Measurements from ENCODE around the gene MARCO.

MARCO gene

DNA sequence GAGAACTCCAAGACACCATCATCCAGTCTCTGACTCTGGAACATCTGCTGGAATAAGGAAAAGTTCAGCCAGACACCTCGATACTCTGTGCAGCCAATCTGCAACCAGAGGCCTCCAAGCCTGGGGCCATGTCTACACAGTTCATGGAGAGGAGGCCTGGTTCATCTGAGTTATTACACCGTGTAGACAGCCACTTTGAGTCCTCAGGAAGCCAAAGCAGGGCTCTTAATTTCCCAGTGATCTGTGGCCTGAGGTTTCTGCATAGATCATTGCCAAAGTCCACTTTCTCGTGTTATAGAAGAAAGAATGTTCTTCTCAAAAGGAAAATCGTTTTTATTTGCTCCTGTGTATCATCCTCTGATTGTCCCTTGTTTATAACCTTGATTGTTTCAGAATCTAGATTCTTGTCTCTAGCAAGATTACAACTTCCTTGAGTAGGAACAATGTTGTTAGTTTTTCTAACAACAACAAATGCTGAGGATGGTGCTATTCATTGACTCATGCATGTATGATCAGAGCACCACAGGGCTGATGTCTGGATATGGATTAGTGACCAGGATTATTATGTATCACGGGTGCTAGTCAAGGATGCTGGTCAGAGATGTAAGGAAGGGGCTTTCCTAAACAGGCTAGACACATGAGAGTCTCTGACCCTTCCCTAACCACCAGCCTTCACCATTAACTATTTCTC is 30.7 kb upstream of the MARCO start:
- TF ChIP-seq, protein P1, sequence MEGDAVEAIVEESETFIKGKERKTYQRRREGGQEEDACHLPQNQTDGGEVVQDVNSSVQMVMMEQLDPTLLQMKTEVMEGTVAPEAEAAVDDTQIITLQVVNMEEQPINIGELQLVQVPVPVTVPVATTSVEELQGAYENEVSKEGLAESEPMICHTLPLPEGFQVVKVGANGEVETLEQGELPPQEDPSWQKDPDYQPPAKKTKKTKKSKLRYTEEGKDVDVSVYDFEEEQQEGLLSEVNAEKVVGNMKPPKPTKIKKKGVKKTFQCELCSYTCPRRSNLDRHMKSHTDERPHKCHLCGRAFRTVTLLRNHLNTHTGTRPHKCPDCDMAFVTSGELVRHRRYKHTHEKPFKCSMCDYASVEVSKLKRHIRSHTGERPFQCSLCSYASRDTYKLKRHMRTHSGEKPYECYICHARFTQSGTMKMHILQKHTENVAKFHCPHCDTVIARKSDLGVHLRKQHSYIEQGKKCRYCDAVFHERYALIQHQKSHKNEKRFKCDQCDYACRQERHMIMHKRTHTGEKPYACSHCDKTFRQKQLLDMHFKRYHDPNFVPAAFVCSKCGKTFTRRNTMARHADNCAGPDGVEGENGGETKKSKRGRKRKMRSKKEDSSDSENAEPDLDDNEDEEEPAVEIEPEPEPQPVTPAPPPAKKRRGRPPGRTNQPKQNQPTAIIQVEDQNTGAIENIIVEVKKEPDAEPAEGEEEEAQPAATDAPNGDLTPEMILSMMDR (IDR thresholded peaks at IDR 0.05; ENCODE audit: poor library complexity, severe bottlenecking): no peak
- Histone ChIP-seq H3K27me3 (ENCODE audit: insufficient read depth, poor library complexity, severe bottlenecking) (no peaks in the 10 kb centered on the region), H3K36me3 (ENCODE audit: low read depth) (no peaks in the 10 kb centered on the region), H3K27ac (ENCODE audit: poor library complexity, severe bottlenecking) (no peak overlapping the region), H3K4me1 (ENCODE audit: insufficient read depth, poor library complexity, severe bottlenecking) (peaks cover 13% of the 10 kb centered on the region), H3K4me3 (ENCODE audit: severe bottlenecking) (no peak overlapping the region), H3K9me3 (ENCODE audit: severe bottlenecking) (no peaks in the 10 kb centered on the region)
- no peak for ATAC-seq (ENCODE audit: low read depth)
- DNase-seq (ENCODE audit: low spot score): no peak

DNA sequence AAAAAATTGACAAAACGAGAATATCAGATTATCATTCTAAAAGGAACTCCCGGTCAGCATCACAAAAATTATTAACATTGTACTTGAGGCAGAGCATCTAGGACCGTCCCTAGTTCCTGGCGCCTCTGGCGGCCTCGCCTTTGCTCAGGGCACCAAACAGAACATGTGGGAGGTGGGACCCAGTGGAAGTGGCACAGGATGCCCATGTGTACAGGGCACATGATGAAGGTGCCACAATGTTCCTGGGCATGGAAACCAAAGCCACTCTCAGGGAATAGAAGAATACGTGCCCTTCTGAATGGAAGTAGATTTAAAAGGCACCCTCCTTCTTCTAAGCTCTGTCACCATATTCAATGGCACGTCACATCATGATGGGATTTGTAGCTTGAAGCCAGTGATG is 30.1 kb upstream of the MARCO start:
- H3K4me3 ChIP-seq (ENCODE audit: severe bottlenecking): no peak overlapping the region
- DNase-seq (ENCODE audit: low spot score): no peak

DNA sequence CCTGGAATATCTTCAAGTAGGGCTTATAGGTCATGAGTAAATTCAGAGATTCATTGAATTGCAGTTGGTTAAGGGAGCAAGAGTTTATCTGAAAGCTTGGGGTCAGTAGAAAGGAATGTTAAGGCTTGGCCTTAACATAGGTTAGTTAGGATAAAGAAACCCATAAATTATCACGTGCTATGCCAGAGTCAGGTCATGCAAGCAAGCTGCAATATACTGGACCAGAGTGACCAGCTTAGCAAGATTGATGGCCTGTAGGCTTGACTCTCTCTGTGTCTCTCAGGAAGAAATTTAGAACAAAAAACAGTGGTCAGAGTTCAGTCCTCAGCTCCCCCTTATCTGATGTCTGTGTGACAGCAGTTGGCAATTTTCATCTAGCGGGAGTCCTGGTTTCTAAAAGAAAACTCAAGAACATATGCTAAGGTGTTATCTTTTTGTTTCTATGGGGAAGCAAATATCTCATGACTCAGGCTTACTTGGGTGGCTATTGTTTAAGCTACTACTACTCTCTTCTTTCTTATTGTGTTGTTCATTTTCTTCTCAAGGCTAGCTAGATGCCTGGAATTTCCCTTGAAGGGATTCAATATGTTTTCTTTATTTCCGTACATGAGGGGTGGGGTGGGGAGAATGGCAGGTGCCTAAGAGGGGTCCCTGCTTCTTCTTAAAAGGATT is 28.7 kb upstream of the MARCO start:
- H3K27ac ChIP-seq (ENCODE audit: poor library complexity, severe bottlenecking): peak overlapping the region; percentile 55
- H3K4me1 ChIP-seq (ENCODE audit: insufficient read depth, poor library complexity, severe bottlenecking): peaks cover 13% of the 10 kb centered on the region
- H3K27me3 ChIP-seq (ENCODE audit: insufficient read depth, poor library complexity, severe bottlenecking): no peaks in the 10 kb centered on the region
- H3K4me3 ChIP-seq (ENCODE audit: severe bottlenecking): no peak overlapping the region
- TF ChIP-seq, protein P1 (IDR thresholded peaks at IDR 0.05; ENCODE audit: poor library complexity, severe bottlenecking): no peak
- H3K9me3 ChIP-seq (ENCODE audit: severe bottlenecking): no peaks in the 10 kb centered on the region
- no peaks in the 10 kb centered on the region for H3K36me3 ChIP-seq (ENCODE audit: low read depth)
- DNase-seq (ENCODE audit: low spot score) (no peak), ATAC-seq (ENCODE audit: low read depth) (peak; percentile 52)

More for the DNA sequence above, 30.1 kb upstream of the MARCO start:
- ATAC-seq (ENCODE audit: low read depth): no peak
- H3K9me3 ChIP-seq (ENCODE audit: severe bottlenecking): no peaks in the 10 kb centered on the region
- H3K4me1 ChIP-seq (ENCODE audit: insufficient read depth, poor library complexity, severe bottlenecking): peaks cover 13% of the 10 kb centered on the region
- no peaks in the 10 kb centered on the region for H3K36me3 ChIP-seq (ENCODE audit: low read depth)
- TF ChIP-seq, protein P1 (IDR thresholded peaks at IDR 0.05; ENCODE audit: poor library complexity, severe bottlenecking): no peak
- no peaks in the 10 kb centered on the region for H3K27me3 ChIP-seq (ENCODE audit: insufficient read depth, poor library complexity, severe bottlenecking)
- no peak overlapping the region for H3K27ac ChIP-seq (ENCODE audit: poor library complexity, severe bottlenecking)

DNA sequence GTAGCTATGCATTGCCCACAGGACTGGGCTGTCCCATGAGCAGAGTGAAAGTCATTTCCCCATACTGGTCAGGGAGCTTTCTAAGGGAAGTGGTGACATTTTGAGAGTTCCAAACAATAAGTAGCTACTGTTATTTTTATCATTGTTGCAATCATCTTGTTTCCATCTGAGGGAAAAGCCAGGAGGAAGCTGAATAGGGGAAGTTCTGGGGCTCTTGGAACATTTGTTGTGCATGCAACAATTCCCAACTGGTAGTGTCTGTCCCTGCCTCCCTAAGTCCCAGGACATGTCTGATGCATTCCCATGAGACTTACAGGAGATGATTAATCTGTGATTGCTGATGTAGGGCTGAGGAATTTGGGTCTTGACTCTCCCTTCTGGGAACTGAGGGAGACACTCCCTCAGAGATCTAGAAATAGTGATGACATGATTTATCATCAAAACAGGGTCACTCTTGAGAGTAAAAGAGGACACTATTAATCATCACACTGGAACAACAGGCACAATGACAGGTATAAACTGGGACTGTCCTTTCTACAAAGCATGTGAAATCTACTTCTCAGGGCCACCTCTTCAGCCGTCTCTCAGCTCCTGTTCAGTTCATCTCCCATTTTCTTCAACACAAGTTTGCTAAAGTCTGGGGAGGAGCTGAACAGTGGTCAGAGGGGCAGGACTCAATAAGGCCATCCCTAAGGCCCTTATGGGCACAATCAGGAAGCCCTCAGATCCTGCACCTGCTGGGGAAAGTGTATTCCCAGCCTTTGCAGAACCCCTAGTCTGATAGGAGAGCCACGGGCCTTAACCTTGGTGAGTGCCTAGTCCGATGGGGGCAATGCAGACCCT is 28.0 kb upstream of the MARCO start:
- TF ChIP-seq, protein P1 (IDR thresholded peaks at IDR 0.05; ENCODE audit: poor library complexity, severe bottlenecking): no peak
- Histone ChIP-seq H3K4me1 (ENCODE audit: insufficient read depth, poor library complexity, severe bottlenecking) (peaks cover 13% of the 10 kb centered on the region), H3K27me3 (ENCODE audit: insufficient read depth, poor library complexity, severe bottlenecking) (no peaks in the 10 kb centered on the region), H3K4me3 (ENCODE audit: severe bottlenecking) (no peak overlapping the region), H3K27ac (ENCODE audit: poor library complexity, severe bottlenecking) (peak overlapping the region; percentile 55), H3K9me3 (ENCODE audit: severe bottlenecking) (no peaks in the 10 kb centered on the region), H3K36me3 (ENCODE audit: low read depth) (no peaks in the 10 kb centered on the region)
- no peak for DNase-seq (ENCODE audit: low spot score)
- peak; percentile 93 for ATAC-seq (ENCODE audit: low read depth)
